Measurements from ENCODE around the gene DIO1.

GRCh38 chr1:53891018-53891417, 3.0 kb upstream of the DIO1 start:
- TF ChIP-seq CTCF (IDR thresholded peaks at IDR 0.05) (no peak), EZH2phosphoT487 (IDR thresholded peaks at IDR 0.05) (no peak), EZH2 (IDR thresholded peaks at IDR 0.05) (no peak)
